Measurements from ENCODE around the gene CHST12. TPM values are rescaled to one million over a fixed set of nuclear protein-coding genes. Genes with fewer than 3 reads are reported as not detected.

The CHST12 gene
- total RNA-seq, 1 experiment from 2014 or later: 19.3 TPM

- Mint-ChIP-seq H3K27ac (no peak overlapping the region), H3K9me3 (peaks cover 4 to 6% of the 10 kb centered on the region in 2 experiments; a peak in 4 of 5 replicates), H3K36me3 (ENCODE audit: insufficient read depth in 1 of 3, low read depth in 3 of 3) (no peaks in the 10 kb centered on the region), H3K4me3 (no peak overlapping the region), H3K27me3 (ENCODE audit: low read depth) (peaks cover 9% of the 10 kb centered on the region), H3K4me1 (peaks cover 0 to 6% of the 10 kb centered on the region in 2 experiments; a peak in 1 of 4 replicates)
- WGBS (ENCODE audit: extremely low coverage, insufficient read length, low lambda C conversion rate): no CpG with 5 or more reads among the region's 5 CpGs
- H2AK5ac ChIP-seq (ENCODE audit: insufficient read length, low read length): no peak overlapping the region
- no peak for DNase-seq
- H4K91ac ChIP-seq (ENCODE audit: insufficient read length, low read depth, low read length): no peak overlapping the region
- no peak overlapping the region for H3K4me2 ChIP-seq (ENCODE audit: insufficient read depth, insufficient read length, low read length)
- no peak overlapping the region for H3K27ac ChIP-seq (ENCODE audit: insufficient read length, low read depth, low read length)
- H2BK120ac ChIP-seq (ENCODE audit: low read depth, low read length, poor library complexity, severe bottlenecking): no peak overlapping the region
- H2BK12ac ChIP-seq (ENCODE audit: insufficient read length, low read depth, low read length): no peak overlapping the region
- no peak overlapping the region for H3K4ac ChIP-seq (ENCODE audit: low read depth, low read length)
- H3K9ac ChIP-seq (ENCODE audit: extremely low read depth, insufficient read length, low read length): no peak overlapping the region
- H3T11ph ChIP-seq (ENCODE audit: low read length): no peak overlapping the region
- no peak overlapping the region for H3K18ac ChIP-seq (ENCODE audit: insufficient read length, low read depth, low read length)
- H3K23ac ChIP-seq (ENCODE audit: insufficient read length, low read depth, low read length): no peak overlapping the region
- no peaks in the 10 kb centered on the region for H3K27me3 ChIP-seq (ENCODE audit: insufficient read depth, low read length)
- no peak overlapping the region for H3K56ac ChIP-seq (ENCODE audit: insufficient read length, low read depth, low read length)
- no peak overlapping the region for H4K8ac ChIP-seq (replicated peaks; ENCODE audit: insufficient read length, low read depth, low read length)
- H3K79me2 ChIP-seq (ENCODE audit: insufficient read depth, low read length): no peaks in the 10 kb centered on the region
- H2BK5ac ChIP-seq (ENCODE audit: insufficient read length, low read length): no peak overlapping the region
- no peaks in the 10 kb centered on the region for H4K20me1 ChIP-seq (ENCODE audit: control insufficient read depth, insufficient read depth, insufficient read length)
- H3K23me2 ChIP-seq (ENCODE audit: insufficient read length, low read depth, low read length, poor library complexity, severe bottlenecking): no peaks in the 10 kb centered on the region
- no peaks in the 10 kb centered on the region for H3K79me1 ChIP-seq (ENCODE audit: insufficient read depth, low read depth, low read length, poor library complexity, severe bottlenecking)
- no peaks in the 10 kb centered on the region for H3K9me3 ChIP-seq (ENCODE audit: control insufficient read depth, low read depth, low read length)
- no peak overlapping the region for H3K14ac ChIP-seq (ENCODE audit: insufficient read depth, low read length)
- H4K5ac ChIP-seq (ENCODE audit: insufficient read length, low read depth, low read length): no peak overlapping the region
- no peak overlapping the region for H2BK20ac ChIP-seq (ENCODE audit: low read depth, low read length, poor library complexity, severe bottlenecking)
- no peak overlapping the region for H2BK15ac ChIP-seq (ENCODE audit: low read depth, low read length)
- TF ChIP-seq CTCF (conservative IDR thresholded peaks at IDR 0.05): no peak
- no peaks in the 10 kb centered on the region for H3K4me1 ChIP-seq (ENCODE audit: insufficient read depth, low read length)
- no peak overlapping the region for H2AFZ ChIP-seq (ENCODE audit: low read length)
Measured at GRCh38 chr7:2483494-2483893, 80.1 kb downstream of the CHST12 start.

Measured in H9 (cell line).